Esophagus muscularis mucosa (tissue), 3 donors: Measurements from ENCODE around the gene SPPL2B.

ENCODE experiments used
- POLR2A ChIP-seq: fragments of 450-650 bp; IDR thresholded peaks from one replicate; pipeline ENCODE4 v1.6.1; 2017; ENCODE audit warnings: antibody characterized with exemption, moderate library complexity, mild to moderate bottlenecking, low read depth
- POLR2AphosphoS5 ChIP-seq, 2 donors: sonication (generic); formaldehyde crosslinking; IDR thresholded peaks; one replicate each; pipeline ENCODE4 v1.6.1; 2017; ENCODE audit warnings: antibody characterized with exemption in 2 of 2
- TF ChIP-seq, protein P1 (sequence below), 3 experiments: fragments of 200-600 bp in 2 of 3; fragments of 450-650 bp in 1 of 3; sonication (generic) in 2 of 3; IDR thresholded peaks; one replicate each; pipeline ENCODE4 v1.5.1; 2017 to 2019; ENCODE audit warnings: antibody characterized with exemption in 3 of 3, mild to moderate bottlenecking in 2 of 3, moderate library complexity in 1 of 3

GRCh38 chr19:2351591-2351990, 23.1 kb downstream of the SPPL2B start:
- TF ChIP-seq, protein P1, sequence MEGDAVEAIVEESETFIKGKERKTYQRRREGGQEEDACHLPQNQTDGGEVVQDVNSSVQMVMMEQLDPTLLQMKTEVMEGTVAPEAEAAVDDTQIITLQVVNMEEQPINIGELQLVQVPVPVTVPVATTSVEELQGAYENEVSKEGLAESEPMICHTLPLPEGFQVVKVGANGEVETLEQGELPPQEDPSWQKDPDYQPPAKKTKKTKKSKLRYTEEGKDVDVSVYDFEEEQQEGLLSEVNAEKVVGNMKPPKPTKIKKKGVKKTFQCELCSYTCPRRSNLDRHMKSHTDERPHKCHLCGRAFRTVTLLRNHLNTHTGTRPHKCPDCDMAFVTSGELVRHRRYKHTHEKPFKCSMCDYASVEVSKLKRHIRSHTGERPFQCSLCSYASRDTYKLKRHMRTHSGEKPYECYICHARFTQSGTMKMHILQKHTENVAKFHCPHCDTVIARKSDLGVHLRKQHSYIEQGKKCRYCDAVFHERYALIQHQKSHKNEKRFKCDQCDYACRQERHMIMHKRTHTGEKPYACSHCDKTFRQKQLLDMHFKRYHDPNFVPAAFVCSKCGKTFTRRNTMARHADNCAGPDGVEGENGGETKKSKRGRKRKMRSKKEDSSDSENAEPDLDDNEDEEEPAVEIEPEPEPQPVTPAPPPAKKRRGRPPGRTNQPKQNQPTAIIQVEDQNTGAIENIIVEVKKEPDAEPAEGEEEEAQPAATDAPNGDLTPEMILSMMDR (IDR thresholded peaks at IDR 0.05) = no peak
- no peak for TF ChIP-seq POLR2AphosphoS5 (IDR thresholded peaks at IDR 0.05)
- TF ChIP-seq POLR2A = no peak
